Pancreas (tissue), 10 donors: ENCODE data around the gene GTF3C1. TPM values are rescaled to one million over a fixed set of nuclear protein-coding genes. Genes with fewer than 3 reads are reported as not detected.

Experiments
- ATAC-seq, 4 donors: fragments of 200-7000 bp; cut with Tn5 transposase; one replicate each; pipeline versions ENCODE4 v1.8.0 to v1.9.1; 2020; ENCODE audit warnings: mild to moderate bottlenecking in 4 of 4, moderate library complexity in 4 of 4
- DNase-seq, 6 donors: peaks; one replicate each; pipeline ENCODE4 v3.0.0-alpha.2; 2020
- FAIRE-seq: peaks from 2 replicates; lab custom pipeline; 2012; peaks lifted over from hg19 to GRCh38; lab: Jason Lieb, UNC
- H3K27ac ChIP-seq, 4 donors: fragments of 200-600 bp; sonication (generic); 1 replicate in 3 of 4; 2 replicates in 1 of 4; pipeline versions ENCODE4 v1.5.0 to v1.8.0; 2020
- H3K27me3 ChIP-seq, 4 donors: fragments of 200-600 bp; one replicate each; pipeline ENCODE4 v1.8.0; 2021
- H3K36me3 ChIP-seq, 3 donors: fragments of 200-600 bp; sonication (generic) in 1 of 3; one replicate each; pipeline versions ENCODE4 v1.5.0 to v1.8.0; 2020 to 2021
- H3K4me1 ChIP-seq, 3 donors: fragments of 200-600 bp; one replicate each; pipeline ENCODE4 v1.8.0; 2021
- H3K4me3 ChIP-seq, 4 donors: fragments of 200-600 bp; sonication (generic) in 2 of 4; one replicate each; pipeline versions ENCODE4 v1.5.0 to v1.8.0; 2020 to 2021
- H3K9me3 ChIP-seq, 4 donors: fragments of 200-600 bp; one replicate each; pipeline ENCODE4 v1.8.0; 2021
- WGBS, 2 donors: extraction: QIAGEN DNeasy Blood & Tissue Kit; methylation state at CpG; one replicate each; pipeline ENCODE4 v1.1.7; 2013; 5-methylcytosine and 5-hydroxymethylcytosine counted together
- intact Hi-C, 3 donors: fragments of 100-400 bp; cut with DNase I; formaldehyde crosslinking; loops; one replicate each; pipeline versions ENCODE4 v1.11.1 to v1.14.2; 2022
- polyA plus RNA-seq, 2 donors: library from polyadenylated mRNA; stranded (reverse); fragments of 200-250 nt; gene quantifications; one replicate each; pipeline ENCODE4 v1.2.3, GENCODE V29; 2013
- total RNA-seq, 6 donors: library from RNA; stranded (reverse); fragmentation: NEBNext Ultra II Directional in 4 of 6; extraction: Animal tissue kit (Norgen Biotek cat#: 25700) in 4 of 6; gene quantifications; one replicate each; pipeline versions ENCODE4 v1.2.1 to v1.2.4, GENCODE V29; 2021 to 2023
- TF ChIP-seq, protein P1 (sequence below), 4 donors: fragments of 200-600 bp; sonication (generic) in 3 of 4; IDR thresholded peaks; one replicate each; pipeline versions ENCODE4 v1.5.0 to v1.8.0; 2021; ENCODE audit warnings: antibody characterized with exemption in 4 of 4
- donor health status: healthy with polysubstance abuse.
- donor health status: DM: no; HTN: no; CAD: no; lungs with moderate emphysema.
- donor health status: DM: no; HTN: no; CAD: no.
- donor health status: control.
- donor health status: control.
- donor health status: Bipolar disorder and iron deficiency.
- donor health status: DM: yes; HTN: yes; CAD: no.
- donor health status: DM: no; HTN: no; CAD: no.
- donor health status: DM: no; HTN: no; CAD: no.
- donor health status: DM: yes; HTN: yes; CAD: no.

Gene GTF3C1
- total and polyA plus RNA-seq, 8 donors, result 31.5 to 113 (median 43.8) TPM

DNA sequence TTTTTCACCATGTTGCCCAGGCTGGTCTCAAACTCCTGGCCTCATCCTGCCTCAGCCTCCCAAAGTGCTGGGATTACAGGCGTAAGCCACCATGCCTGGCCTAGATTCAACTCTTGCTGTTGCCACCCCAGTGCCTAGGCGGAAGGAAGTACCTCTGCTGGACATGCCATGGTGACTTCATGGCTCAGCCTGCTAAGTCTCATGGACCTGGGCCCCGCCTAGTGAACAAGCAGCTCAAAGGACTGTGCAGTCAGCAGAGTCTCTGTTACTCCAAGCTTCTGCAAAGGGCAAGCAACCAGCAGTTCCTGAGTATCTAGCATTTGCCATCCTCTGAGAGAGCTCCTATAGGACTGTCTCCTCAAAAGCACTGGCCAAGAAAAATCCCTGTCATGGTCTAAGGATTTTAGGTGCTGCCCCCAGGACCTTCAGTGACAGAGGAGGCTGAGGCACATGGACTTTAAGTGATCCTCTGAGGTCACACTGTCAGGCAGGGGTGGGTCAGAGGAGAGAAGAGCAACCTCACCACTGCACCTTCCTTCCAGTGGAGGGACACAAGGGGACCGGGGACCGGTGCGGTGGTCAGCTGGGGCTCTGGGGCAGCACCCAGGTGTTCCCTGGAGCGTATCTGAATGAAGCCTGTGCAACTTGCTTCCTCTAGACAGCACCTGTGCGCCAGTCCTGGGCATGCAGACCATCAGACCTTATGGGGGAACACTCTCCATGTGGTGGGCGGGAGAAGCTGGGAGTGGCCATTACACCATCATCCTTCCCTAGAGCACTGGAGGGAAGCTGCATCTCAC, 76.4 kb downstream of the GTF3C1 start:
- no peak overlapping the region for H3K27ac ChIP-seq
- FAIRE-seq, result no peak
- intact Hi-C loops, result no loop called here
- no peaks in the 10 kb centered on the region for H3K27me3 ChIP-seq
- no peak for ATAC-seq
- H3K36me3 ChIP-seq, result peaks cover 9 to 95% (median 71%) of the 10 kb centered on the region in 3 donors
- H3K9me3 ChIP-seq, result no peaks in the 10 kb centered on the region
- TF ChIP-seq, protein P1, sequence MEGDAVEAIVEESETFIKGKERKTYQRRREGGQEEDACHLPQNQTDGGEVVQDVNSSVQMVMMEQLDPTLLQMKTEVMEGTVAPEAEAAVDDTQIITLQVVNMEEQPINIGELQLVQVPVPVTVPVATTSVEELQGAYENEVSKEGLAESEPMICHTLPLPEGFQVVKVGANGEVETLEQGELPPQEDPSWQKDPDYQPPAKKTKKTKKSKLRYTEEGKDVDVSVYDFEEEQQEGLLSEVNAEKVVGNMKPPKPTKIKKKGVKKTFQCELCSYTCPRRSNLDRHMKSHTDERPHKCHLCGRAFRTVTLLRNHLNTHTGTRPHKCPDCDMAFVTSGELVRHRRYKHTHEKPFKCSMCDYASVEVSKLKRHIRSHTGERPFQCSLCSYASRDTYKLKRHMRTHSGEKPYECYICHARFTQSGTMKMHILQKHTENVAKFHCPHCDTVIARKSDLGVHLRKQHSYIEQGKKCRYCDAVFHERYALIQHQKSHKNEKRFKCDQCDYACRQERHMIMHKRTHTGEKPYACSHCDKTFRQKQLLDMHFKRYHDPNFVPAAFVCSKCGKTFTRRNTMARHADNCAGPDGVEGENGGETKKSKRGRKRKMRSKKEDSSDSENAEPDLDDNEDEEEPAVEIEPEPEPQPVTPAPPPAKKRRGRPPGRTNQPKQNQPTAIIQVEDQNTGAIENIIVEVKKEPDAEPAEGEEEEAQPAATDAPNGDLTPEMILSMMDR (IDR thresholded peaks at IDR 0.05), result no peak
- H3K4me3 ChIP-seq, result no peak overlapping the region
- DNase-seq, result peak in 2 of 6 donors; percentile 33 to 39
- H3K4me1 ChIP-seq, result no peaks in the 10 kb centered on the region
- 97 to 99% methylated on average over 9 of the region's 9 CpGs for WGBS, 2 donors

DNA sequence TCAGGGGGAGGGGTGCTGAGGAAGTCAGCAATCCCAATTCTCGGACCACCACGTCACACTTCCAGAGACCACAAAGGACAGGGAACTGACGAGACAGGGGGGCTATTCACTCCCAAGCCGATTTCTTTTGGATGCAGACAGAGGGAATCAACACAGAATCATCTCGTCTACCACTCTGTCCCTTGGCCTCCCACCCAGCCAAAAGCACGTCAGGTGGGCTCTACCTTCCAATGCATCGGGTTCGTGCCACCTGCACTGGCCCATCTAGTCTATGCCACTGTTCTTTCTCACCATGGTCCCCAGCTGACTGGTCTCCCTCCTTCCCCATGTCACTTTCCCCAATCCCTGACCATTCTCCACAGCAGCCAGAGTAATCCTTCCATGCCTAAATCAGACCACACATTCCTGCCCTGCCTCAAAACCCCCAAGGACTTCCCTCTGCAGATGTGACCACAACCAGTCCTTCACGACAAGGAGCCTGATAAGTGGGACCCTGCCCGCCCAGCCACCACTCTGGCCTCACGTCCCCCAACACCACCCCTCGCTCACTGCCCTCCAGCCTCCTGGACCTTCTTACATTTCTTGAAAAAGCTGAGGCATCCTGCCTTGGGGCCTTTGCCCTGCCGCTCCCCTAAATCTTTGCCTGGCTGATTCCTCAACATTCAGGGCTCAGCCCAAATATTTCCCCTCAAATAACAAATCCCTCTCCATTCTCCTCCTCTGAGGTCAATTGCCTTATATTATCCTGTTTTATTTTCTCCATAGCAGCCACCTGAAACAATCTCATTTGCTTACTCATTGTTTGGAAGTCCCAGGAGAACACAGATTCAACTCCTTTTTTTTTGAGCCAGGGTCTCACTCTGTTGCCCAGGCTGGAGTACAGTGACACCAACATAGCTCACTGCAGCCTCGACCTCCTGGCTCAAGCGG, 77.4 kb downstream of the GTF3C1 start:
- Histone ChIP-seq H3K27ac (no peak overlapping the region), H3K27me3 (no peaks in the 10 kb centered on the region), H3K4me3 (no peak overlapping the region), H3K36me3 (peaks cover 2 to 95% (median 63%) of the 10 kb centered on the region in 3 donors), H3K4me1 (no peaks in the 10 kb centered on the region), H3K9me3 (no peaks in the 10 kb centered on the region)
- FAIRE-seq (no peak), ATAC-seq (no peak), DNase-seq (peak in 1 of 6 donors; percentile 35)
- TF ChIP-seq, protein P1 (IDR thresholded peaks at IDR 0.05), result no peak
- WGBS, 2 donors, result 92 to 94% methylated on average over 15 of the region's 15 CpGs
- intact Hi-C loops, result no loop called here

DNA sequence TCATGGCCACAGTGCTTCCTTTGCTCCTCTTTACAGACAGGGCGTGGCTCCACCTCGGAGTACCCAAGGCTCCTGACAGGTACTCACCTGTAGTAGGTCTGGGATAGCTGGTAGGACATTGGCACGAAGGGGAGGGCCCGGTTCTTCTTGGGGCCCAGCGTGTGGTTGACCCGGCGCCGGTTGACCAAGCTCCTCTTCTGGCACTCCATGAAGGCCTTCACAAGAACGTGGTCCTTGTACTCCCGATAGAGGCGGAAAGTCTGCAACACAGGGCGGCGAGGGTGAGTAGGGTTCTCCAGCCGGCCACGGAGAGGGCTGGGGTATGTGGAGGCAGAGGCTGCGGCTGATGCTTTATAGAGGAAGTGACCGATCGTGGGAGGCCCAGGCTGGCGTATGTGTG, 78.1 kb downstream of the GTF3C1 start:
- Histone ChIP-seq H3K27me3 (no peaks in the 10 kb centered on the region), H3K27ac (no peak overlapping the region), H3K4me3 (no peak overlapping the region), H3K9me3 (no peaks in the 10 kb centered on the region), H3K4me1 (no peaks in the 10 kb centered on the region), H3K36me3 (peaks cover 2 to 95% (median 66%) of the 10 kb centered on the region in 3 donors)
- DNase-seq (peak in 1 of 6 donors; percentile 53), FAIRE-seq (no peak), ATAC-seq (no peak)
- 94 to 95% methylated on average over 19 of the region's 19 CpGs for WGBS, 2 donors
- intact Hi-C loops, result no loop called here
- TF ChIP-seq, protein P1 (IDR thresholded peaks at IDR 0.05), result no peak

DNA sequence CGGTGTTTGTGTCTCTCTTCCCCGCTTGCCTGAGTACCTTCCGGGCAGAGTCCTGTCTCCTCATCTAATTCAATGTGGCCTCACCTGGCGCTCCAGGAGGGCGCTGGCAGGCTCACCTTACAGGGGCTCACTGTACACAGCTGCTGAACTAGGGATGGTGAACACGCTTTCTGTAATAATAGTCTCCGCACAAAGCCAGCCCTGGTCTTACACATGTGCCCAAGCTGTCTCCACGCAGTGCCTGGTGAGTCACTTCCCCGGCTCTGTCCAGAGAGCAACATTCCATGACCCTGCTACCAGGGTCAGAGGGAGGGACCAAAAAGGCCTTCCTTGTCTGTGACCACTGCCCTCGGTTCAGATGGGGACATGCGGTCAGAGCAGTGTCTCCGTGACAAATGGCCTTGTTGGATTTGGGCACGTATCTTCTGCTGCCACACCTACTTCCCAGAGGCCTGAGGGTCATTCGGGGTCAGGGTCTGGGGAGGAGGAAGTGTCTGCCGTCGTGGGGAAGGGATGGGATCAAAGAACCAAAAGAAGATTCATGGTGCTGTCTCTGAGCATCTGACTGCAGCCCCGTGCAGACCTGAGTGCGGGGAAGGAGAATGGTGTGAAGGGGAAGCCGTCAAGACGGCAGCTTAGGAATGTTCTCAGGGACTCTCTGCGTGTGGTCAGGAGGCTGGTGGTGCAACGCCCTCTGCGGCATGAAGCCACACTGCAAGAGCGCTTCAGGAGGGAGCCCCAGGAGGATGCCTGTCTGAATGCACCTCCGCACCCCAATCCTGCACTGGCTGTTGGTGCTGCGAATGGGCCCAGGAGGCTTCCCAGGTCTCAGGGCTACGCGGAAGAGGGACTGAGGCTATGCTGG, 78.9 kb downstream of the GTF3C1 start:
- Histone ChIP-seq H3K4me3 (no peak overlapping the region), H3K4me1 (no peaks in the 10 kb centered on the region), H3K9me3 (no peaks in the 10 kb centered on the region), H3K27me3 (no peaks in the 10 kb centered on the region), H3K27ac (no peak overlapping the region), H3K36me3 (peaks cover 0 to 95% (median 59%) of the 10 kb centered on the region in 3 donors)
- DNase-seq, result peak in 1 of 6 donors; percentile 32
- FAIRE-seq, result no peak
- ATAC-seq, result peak in 1 of 4 donors; percentile 76
- intact Hi-C loops, result no loop called here
- TF ChIP-seq, protein P1 (IDR thresholded peaks at IDR 0.05), result no peak
- 86 to 88% methylated on average over 28 of the region's 28 CpGs for WGBS, 2 donors
